HCT116 (cell line): ENCODE measurements around the gene CRIP3.

Experiments
- EZH2 ChIP-seq: fragments of 200-600 bp; sonication (generic); IDR thresholded peaks from 2 replicates; pipeline ENCODE4 v1.6.1; 2017; ENCODE audit warnings: antibody characterized with exemption, mixed run types
- RAD21 ChIP-seq: IDR thresholded peaks from 2 replicates; pipeline ENCODE4 v1.6.1; 2012; ENCODE audit warnings: low read depth, mild to moderate bottlenecking

GRCh38 chr6:43277306-43277642, 31.4 kb downstream of the CRIP3 start:
- TF ChIP-seq EZH2 (no peak), RAD21 (no peak)
